Effector memory CD8-positive, alpha-beta T cell (primary cell): ENCODE measurements around the gene ZNF408.
A peak's percentile ranks its signal among the peaks of the same experiment; 100 is the strongest.

ENCODE experiments used
- ATAC-seq: fragments of 150-1000 bp; cut with Tn5 transposase; replicated peaks from 2 replicates; pipeline ENCODE4 v1.10.0; 2021; ENCODE audit warnings: mild to moderate bottlenecking, moderate library complexity
- DNase-seq, 3 experiments: peaks; one replicate each; pipeline ENCODE4 v3.0.0; 2021
- H3K27ac Mint-ChIP-seq, 2 donors: one replicate each; pipeline ENCODE4 v1.8.0; 2022; ENCODE audit warnings: mild to moderate bottlenecking in 2 of 2, mixed read lengths in 2 of 2, moderate library complexity in 2 of 2
- H3K27me3 Mint-ChIP-seq, 2 donors: one replicate each; pipeline ENCODE4 v1.8.0; 2022; ENCODE audit warnings: mixed read lengths in 2 of 2
- H3K36me3 Mint-ChIP-seq: one replicate; pipeline ENCODE4 v1.8.0; 2022; ENCODE audit warnings: mild to moderate bottlenecking, moderate library complexity, mixed read lengths; ENCODE audit not compliant: insufficient read depth
- H3K4me1 Mint-ChIP-seq, 2 donors: one replicate each; pipeline ENCODE4 v1.8.0; 2022; ENCODE audit warnings: low read depth in 2 of 2, mixed read lengths in 2 of 2
- H3K4me3 Mint-ChIP-seq, 2 donors: one replicate each; pipeline ENCODE4 v1.8.0; 2022; ENCODE audit warnings: mild to moderate bottlenecking in 2 of 2, mixed read lengths in 2 of 2, moderate library complexity in 2 of 2
- H3K9me3 Mint-ChIP-seq, 2 donors: one replicate each; pipeline ENCODE4 v1.8.0; 2022; ENCODE audit warnings: mixed read lengths in 2 of 2

Gene ZNF408

DNA sequence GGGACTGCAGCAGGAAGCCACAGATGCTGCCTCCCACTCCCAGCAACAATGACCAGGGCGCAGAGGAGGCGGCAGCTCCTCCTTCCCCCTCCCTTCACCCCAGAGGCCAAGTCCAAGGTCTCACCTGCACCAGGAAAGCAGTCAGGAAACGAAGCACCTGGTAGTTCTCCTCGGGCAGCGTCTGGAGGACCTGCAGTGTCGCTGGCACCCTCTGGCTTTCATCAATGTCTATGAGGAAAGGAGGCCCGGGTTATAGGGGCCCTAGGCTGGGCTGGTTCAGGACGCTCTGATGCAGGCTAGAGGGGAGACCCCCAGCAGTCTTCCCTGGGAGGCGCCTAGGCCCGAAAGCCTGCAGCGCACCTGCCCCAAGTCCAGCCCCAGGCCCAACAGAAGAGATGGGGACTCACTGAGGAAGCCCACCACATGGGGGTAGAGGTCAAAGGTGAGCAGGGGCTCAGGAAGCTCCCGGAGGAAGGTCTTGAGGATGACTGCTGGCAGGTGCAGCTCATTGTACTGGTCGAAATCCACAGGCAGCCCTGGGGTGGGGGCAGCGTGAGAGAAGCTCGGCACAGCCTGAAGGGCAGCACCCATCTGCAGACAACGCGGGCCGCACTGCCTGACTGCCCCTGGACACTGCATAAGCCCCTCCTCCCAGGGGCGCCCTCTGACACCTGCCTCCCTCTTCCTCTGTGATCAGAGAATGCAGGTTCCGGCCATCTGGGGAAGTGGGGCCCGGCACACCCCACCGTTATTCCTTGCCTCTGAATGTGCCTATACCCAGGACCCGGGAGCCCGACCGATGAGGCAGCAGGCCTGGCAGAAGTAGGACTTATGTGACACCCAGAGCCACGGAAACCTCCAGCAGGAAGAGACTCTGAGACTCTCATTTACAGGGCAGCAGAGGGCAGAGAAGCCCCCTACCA, 21.3 kb upstream of the ZNF408 start:
- H3K4me3 Mint-ChIP-seq = no peak overlapping the region
- peaks cover 51% of the 10 kb centered on the region for H3K36me3 Mint-ChIP-seq
- H3K4me1 Mint-ChIP-seq = peaks cover 12 to 24% of the 10 kb centered on the region in 2 donors
- no peak for ATAC-seq
- no peak for DNase-seq
- H3K27ac Mint-ChIP-seq = no peak overlapping the region
- no peaks in the 10 kb centered on the region for H3K27me3 Mint-ChIP-seq
- no peaks in the 10 kb centered on the region for H3K9me3 Mint-ChIP-seq

DNA sequence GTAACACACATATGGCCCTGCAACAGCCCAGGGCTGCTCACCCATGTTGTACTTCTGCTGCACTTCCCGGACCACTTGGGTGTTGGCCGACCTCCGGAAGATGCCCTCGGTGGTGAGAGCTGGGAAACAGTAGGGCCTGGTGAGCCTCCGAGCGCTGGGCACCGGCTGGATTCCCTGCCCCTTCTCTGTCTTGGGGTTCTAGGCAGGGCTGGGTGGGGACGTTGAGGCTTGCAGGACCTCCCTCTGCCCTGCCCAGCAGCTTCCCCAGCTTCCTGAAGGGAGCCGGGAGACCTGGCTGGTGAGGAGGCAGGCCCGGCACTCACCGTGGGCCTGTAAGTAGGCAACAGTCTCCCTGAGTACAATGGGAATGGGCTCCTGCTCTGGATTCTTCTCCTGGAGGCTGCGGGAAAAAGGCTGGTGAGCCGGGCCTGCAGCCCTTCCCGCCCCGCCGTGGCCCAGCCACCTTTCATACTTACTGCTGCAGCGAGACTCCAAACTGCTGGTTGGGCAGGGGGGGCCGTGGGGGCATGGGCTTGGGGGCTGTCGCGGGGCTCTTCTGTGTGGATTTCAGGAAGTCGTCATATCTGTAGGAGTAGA, 20.6 kb upstream of the ZNF408 start:
- peaks cover 6 to 18% of the 10 kb centered on the region in 2 donors for H3K4me1 Mint-ChIP-seq
- no peak overlapping the region for H3K27ac Mint-ChIP-seq
- no peaks in the 10 kb centered on the region for H3K27me3 Mint-ChIP-seq
- H3K4me3 Mint-ChIP-seq = no peak overlapping the region
- H3K9me3 Mint-ChIP-seq = no peaks in the 10 kb centered on the region
- no peak for DNase-seq
- ATAC-seq = no peak
- H3K36me3 Mint-ChIP-seq = peaks cover 58% of the 10 kb centered on the region

DNA sequence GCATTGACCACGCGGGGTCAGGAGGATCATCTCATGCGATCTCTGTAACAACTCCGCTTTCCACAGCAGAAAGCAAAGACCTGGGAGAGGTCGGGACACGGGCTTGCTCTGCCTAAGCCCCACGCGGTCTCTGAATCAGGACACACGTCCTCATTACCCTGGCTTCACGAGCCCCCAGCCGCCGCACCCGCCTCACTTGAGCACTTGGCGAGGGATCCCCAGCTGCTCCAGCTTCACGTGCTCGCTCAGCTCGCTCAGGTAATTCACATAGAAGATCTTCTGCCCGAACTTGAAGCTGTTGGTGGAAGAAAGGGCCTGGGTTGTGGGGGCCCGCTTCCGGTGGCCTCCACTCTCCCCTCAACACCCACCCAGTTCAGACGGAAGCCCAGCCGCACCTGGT, 20.0 kb upstream of the ZNF408 start:
- Mint-ChIP-seq H3K36me3 (peaks cover 64% of the 10 kb centered on the region), H3K27ac (no peak overlapping the region), H3K4me3 (no peak overlapping the region), H3K9me3 (no peaks in the 10 kb centered on the region), H3K27me3 (no peaks in the 10 kb centered on the region), H3K4me1 (peaks cover 6 to 18% of the 10 kb centered on the region in 2 donors)
- DNase-seq (no peak), ATAC-seq (no peak)

DNA sequence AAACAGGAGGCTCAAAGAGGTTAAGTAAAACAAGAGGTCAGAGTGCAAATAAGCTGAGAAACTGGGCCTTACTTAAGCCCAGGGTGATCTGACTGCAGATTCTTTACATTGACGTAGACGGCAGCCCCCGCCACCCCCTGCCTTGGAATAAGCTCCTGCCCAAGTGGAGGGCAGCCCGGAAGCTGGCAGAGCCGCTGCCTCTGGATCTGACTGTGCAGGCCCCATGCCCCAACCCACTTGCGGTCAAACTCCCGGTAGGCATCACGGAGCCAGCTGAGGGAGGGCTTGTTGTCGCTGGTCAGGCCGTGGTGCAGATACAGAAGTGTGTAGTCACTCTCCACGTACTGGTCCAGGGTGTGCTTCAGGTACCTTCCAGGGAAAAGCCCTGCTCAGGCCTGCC, 19.0 kb upstream of the ZNF408 start:
- no peak for DNase-seq
- Mint-ChIP-seq H3K9me3 (no peaks in the 10 kb centered on the region), H3K27ac (no peak overlapping the region), H3K4me3 (no peak overlapping the region), H3K36me3 (peaks cover 69% of the 10 kb centered on the region), H3K27me3 (no peaks in the 10 kb centered on the region), H3K4me1 (peaks cover 6 to 14% of the 10 kb centered on the region in 2 donors)
- ATAC-seq = no peak

DNA sequence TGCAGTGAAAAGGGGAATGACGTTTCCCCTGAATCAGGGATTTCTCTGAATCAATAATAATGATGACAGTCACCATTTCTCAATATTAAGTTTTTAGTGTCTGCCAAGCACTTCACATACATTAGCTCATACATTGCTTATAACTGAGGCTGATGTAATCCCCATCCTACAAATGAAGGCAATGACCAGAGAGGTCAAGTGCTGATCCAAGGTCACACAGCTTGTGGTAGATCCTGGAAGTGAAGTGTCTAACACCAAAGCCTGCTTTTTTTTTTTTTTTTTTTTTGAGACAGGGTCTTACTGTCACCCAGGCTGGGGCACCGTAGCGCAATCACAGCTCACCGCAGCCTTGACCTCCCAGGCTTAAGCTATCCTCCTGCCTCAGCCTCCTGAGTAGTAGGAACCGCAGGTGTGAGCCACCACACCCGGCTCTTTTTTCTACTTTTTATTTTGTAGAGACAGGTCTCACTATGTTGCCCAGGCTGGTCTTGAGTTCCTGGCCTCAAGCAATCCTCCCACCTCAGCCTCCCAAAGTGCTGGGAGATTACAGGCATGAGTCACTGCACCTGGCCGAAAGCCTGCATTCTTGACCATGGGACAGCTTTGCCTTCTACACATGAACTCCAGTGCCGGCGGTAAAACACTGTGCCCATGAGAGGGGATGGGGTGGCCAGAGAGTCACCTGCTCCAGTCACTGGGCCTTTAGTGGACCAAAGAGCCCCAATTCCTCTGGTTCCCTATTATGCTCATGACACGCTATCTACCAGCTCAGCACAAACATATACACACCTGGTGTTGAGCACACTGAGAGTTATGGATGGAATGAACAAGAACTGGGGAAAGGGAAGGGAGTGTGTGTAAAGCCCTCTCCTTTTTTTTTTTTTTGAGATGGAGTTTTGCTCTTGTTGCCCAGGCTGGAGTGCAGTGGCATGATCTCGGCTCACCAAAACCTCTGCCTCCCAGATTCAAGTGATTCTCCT, 17.8 kb upstream of the ZNF408 start:
- Mint-ChIP-seq H3K36me3 (peaks cover 72% of the 10 kb centered on the region), H3K9me3 (no peaks in the 10 kb centered on the region), H3K27ac (peak overlapping the region in 1 of 2 donors; percentile 56), H3K27me3 (no peaks in the 10 kb centered on the region), H3K4me1 (peaks cover 5 to 6% of the 10 kb centered on the region in 2 donors), H3K4me3 (no peak overlapping the region)
- ATAC-seq = no peak
- no peak for DNase-seq

DNA sequence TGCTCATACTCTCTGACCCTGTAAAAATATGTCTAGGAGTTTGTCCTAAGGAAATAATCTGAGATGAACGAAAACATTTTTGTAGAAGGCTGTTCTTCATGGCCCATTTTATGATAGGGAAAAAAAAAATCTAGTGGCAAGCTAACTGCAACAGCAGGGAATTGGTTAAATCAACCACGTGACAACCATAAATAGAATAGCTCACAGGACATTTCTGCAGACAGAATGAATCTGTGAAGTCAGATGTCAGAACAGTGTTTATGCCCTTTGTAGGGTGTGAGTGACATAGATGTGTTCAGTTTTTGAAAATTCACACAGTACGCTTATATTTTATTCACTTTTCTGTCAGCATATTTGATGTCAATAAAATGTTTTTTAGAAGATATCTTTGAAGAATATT, 16.5 kb upstream of the ZNF408 start:
- no peak overlapping the region for H3K27ac Mint-ChIP-seq
- H3K9me3 Mint-ChIP-seq = no peaks in the 10 kb centered on the region
- no peak overlapping the region for H3K4me3 Mint-ChIP-seq
- no peaks in the 10 kb centered on the region for H3K27me3 Mint-ChIP-seq
- peaks cover 70% of the 10 kb centered on the region for H3K36me3 Mint-ChIP-seq
- ATAC-seq (no peak), DNase-seq (no peak)
- H3K4me1 Mint-ChIP-seq = peaks cover 1 to 5% of the 10 kb centered on the region in 2 donors

DNA sequence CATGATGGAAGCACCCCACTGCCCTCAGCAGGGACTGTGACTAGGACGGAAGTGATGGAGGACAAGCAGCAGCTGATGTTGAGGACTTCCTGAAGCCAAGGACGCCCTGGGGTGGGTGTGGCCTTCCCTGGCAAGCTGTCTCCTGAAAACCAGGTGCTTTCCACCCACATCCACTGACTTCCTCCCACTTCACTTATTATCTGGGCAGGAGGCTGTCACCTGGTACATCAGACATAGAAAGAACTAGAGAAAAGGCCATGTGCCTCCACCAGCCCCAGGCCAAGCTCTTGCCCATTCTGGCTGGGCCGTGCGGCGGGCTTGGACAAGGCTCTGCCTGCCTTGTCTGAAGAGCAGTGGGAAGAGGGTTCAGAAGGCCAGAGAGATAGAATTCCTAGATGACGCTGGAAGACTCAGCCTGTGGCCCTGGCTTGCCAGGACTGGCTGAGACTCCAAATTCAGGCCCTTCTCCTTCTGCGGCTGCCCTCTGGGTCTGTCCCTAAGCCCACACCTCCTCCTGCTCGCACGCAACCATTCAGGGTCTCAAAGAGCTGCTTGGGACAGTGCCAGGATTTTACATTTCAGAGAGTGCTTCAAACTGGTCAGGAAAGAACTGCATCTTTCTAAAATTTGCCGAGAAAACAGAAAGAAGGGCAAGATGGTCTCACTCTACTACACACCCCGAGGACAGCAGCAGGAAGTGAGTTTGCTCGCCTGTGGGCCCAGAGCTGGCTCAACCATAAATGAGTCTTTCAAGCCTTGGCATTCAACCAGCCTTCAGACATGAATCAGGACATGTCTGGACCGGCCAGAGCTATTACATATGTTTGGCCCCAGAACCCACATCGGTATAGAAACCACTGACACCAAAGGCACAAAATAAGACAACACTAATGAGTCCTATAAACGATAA, 13.7 kb upstream of the ZNF408 start:
- no peak for DNase-seq
- Mint-ChIP-seq H3K27ac (no peak overlapping the region), H3K36me3 (peaks cover 74% of the 10 kb centered on the region), H3K27me3 (no peaks in the 10 kb centered on the region), H3K9me3 (no peaks in the 10 kb centered on the region), H3K4me1 (peaks cover 5 to 15% of the 10 kb centered on the region in 2 donors), H3K4me3 (no peak overlapping the region)
- ATAC-seq = no peak

DNA sequence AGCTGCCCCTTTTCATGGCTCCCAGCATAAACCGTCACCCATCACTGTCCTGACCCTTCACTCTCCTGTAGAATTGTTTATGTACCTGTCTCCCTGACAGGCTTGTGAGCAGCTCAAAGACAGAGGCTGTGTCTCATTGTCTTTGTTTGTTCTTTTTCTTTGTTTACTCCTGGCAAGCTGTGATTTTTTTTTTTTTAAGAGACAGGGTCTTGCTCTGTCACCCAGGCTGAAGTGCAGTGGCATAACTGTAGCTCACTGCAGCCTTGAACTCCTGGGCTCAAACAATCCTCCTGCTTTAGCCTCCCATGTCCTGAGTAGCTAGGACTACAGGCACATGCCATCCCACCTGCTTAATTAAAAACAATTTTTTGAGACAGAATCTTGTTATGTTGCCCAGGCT, 10.1 kb upstream of the ZNF408 start:
- Mint-ChIP-seq H3K4me1 (peaks cover 16 to 23% of the 10 kb centered on the region in 2 donors), H3K4me3 (no peak overlapping the region), H3K27me3 (no peaks in the 10 kb centered on the region), H3K36me3 (peaks cover 87% of the 10 kb centered on the region), H3K9me3 (no peaks in the 10 kb centered on the region), H3K27ac (peak overlapping the region in 1 of 2 donors; percentile 30)
- DNase-seq = no peak
- ATAC-seq = no peak

DNA sequence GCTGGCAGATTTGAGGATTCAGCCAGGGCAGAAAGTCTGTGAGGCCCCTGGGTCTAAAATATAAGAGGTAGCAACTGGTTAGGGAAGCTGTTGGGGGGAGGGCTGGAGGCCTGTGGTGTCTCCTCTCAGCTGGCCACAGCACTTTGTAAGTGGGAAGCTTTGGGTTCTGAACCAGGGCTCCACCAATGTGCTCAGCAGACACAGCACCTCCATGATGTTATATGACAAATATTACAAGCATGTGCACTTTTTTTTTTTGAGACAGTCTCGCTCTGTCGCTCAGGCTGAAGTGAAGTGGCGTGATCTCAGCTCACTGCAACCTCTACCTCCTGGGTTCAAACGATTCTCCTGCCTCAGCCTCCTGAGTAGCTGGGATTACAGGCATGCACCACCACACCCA, 8.4 kb upstream of the ZNF408 start:
- H3K4me3 Mint-ChIP-seq = no peak overlapping the region
- H3K9me3 Mint-ChIP-seq = no peaks in the 10 kb centered on the region
- peak overlapping the region in 1 of 2 donors; percentile 46 for H3K27ac Mint-ChIP-seq
- ATAC-seq (no peak), DNase-seq (no peak)
- peaks cover 82% of the 10 kb centered on the region for H3K36me3 Mint-ChIP-seq
- H3K4me1 Mint-ChIP-seq = peaks cover 20 to 28% of the 10 kb centered on the region in 2 donors
- no peaks in the 10 kb centered on the region for H3K27me3 Mint-ChIP-seq

DNA sequence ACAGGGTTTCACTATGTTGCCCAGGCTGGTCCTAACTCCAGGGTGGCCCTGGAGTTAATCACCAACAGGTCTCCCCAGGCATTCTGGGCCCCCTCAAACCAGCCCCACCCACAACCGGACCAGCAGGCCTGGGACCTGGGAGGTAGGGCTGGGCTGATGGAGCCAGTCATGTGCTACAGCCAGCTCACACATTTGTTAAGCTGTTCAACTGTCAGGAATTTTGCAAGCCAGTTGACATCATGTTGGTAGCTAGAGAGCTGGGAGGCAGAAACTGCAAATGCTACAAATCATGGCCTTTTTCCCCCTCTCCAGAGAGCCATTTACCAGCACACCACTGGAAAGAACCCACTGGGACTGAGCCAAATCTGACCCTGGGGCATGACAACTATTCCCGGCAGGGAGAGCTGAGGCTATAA, 7.2 kb upstream of the ZNF408 start:
- Mint-ChIP-seq H3K9me3 (no peaks in the 10 kb centered on the region), H3K27me3 (no peaks in the 10 kb centered on the region), H3K36me3 (peaks cover 72% of the 10 kb centered on the region), H3K4me3 (no peak overlapping the region), H3K4me1 (peaks cover 28 to 36% of the 10 kb centered on the region in 2 donors), H3K27ac (peak overlapping the region; percentile 92 to 93)
- DNase-seq (no peak), ATAC-seq (no peak)

DNA sequence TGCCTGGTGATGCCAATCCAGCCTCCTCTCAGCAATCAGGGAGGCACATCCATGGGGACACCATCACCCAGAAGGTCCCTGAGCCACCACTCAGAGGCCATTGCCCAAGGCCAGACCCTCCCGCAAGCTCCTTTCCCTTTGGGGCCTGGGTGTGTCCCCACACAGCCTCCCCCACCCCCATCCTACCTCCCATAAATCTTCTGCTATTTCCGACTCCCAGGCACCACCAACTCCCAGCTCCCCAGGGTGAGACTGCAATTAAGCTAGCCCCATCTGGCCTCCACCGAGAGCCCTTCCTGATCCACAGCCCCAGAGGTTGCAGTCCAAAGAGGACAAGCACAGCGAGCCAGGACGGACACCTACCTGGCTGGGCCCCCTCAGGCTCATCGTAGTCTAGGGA, 6.8 kb upstream of the ZNF408 start:
- Mint-ChIP-seq H3K9me3 (no peaks in the 10 kb centered on the region), H3K4me3 (no peak overlapping the region), H3K4me1 (peaks cover 32 to 41% of the 10 kb centered on the region in 2 donors), H3K27ac (peak overlapping the region; percentile 92 to 93), H3K36me3 (peaks cover 68% of the 10 kb centered on the region), H3K27me3 (no peaks in the 10 kb centered on the region)
- DNase-seq (no peak), ATAC-seq (no peak)

DNA sequence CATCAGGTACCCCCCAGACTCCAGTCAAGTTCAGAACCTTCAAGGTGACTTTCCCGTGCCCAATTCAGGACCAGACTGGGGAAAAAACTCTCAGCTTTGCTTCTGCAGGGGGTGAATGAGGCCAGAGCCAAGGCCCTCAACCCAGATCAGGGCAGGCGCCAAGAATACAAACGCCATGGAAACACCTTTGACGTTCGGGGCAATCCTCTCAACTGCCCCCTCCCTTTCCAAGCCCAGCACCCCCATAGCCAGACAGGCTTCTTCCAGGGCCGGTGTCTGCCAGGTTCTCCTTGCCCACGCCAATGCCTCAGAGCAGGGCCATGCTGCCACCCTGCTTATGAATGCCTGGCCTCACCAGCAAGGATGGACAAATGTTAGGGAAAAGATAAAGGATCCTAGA, 6.2 kb upstream of the ZNF408 start:
- no peaks in the 10 kb centered on the region for H3K27me3 Mint-ChIP-seq
- ATAC-seq (no peak), DNase-seq (no peak)
- H3K4me3 Mint-ChIP-seq = no peak overlapping the region
- peaks cover 66% of the 10 kb centered on the region for H3K36me3 Mint-ChIP-seq
- H3K27ac Mint-ChIP-seq = peak overlapping the region; percentile 92 to 93
- peaks cover 34 to 44% of the 10 kb centered on the region in 2 donors for H3K4me1 Mint-ChIP-seq
- no peaks in the 10 kb centered on the region for H3K9me3 Mint-ChIP-seq
